ENCODE results near the gene C20orf204.
"Not testable (repeated sequence)": the region's sequence is repeated elsewhere in the genome, so short reads cannot be mapped to it uniquely, and the experiment has no call there.

C20orf204 gene

DNA sequence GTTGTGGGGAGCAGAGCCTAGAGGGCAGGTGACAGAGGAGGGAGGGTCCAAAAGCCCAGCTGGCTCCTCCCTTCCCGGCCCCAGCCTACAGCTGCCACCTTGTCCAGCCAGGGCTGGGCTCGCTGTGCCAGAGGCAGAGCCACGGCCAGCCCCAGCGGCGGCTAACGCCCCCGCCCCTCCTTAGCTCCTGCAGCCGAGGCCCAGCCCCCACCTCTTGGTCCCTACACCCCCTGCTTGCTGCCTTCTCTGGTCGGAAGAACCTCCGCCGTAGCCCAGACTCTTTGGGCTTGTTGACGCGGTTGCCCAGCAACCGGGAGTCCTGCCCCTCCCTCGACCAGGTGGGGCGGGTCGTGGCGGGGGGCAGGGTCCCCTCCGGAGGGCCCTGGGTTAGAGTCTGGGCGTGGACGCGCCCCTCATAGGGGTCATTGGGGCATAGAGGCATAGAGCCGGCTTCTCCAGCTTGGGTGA, 48.7 kb downstream of the C20orf204 start:
- no peak for DNase-seq
- Histone ChIP-seq H3K4me1 (ENCODE audit: control insufficient read depth, insufficient read depth, low read length, poor library complexity, severe bottlenecking) (peaks cover 28% of the 10 kb centered on the region), H3K9me3 (ENCODE audit: control insufficient read depth, low read length) (peaks cover 5% of the 10 kb centered on the region), H3K27ac (ENCODE audit: insufficient read depth, low read length, poor library complexity, severe bottlenecking) (no peak overlapping the region), H3K36me3 (ENCODE audit: control insufficient read depth, insufficient read depth, low read length) (no peaks in the 10 kb centered on the region), H3K4me3 (ENCODE audit: insufficient read depth, low read depth, low read length, poor library complexity, severe bottlenecking) (no peak overlapping the region), H3K27me3 (replicated peaks; ENCODE audit: control insufficient read depth, insufficient read depth, low read length, poor library complexity, severe bottlenecking) (no peaks in the 10 kb centered on the region)

DNA sequence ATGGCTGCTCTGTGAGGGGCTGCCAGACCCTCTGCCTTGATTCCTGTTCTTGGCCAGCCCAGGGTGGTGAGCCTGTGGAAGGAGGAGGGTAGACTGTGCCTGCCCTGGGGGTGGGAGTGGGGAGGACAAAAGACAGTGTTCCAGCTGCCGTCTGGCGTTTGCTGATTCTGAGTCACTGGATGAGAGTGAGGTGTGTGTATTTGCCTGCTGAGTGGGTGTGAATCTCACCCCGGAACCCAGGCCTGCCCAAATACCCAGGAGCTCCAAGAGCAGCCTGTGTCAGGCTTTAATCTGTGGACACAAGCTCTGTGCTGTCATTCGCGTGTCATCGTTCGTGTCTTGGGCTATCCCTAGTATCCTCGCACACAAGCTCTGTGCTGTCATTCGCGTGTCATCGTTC, 50.8 kb downstream of the C20orf204 start:
- Histone ChIP-seq H3K4me3 (ENCODE audit: insufficient read depth, low read depth, low read length, poor library complexity, severe bottlenecking) (no peak overlapping the region), H3K9me3 (ENCODE audit: control insufficient read depth, low read length) (peaks cover 5% of the 10 kb centered on the region), H3K4me1 (ENCODE audit: control insufficient read depth, insufficient read depth, low read length, poor library complexity, severe bottlenecking) (peaks cover 20% of the 10 kb centered on the region), H3K27ac (ENCODE audit: insufficient read depth, low read length, poor library complexity, severe bottlenecking) (no peak overlapping the region), H3K36me3 (ENCODE audit: control insufficient read depth, insufficient read depth, low read length) (no peaks in the 10 kb centered on the region), H3K27me3 (replicated peaks; ENCODE audit: control insufficient read depth, insufficient read depth, low read length, poor library complexity, severe bottlenecking) (no peaks in the 10 kb centered on the region)
- no peak for DNase-seq

DNA sequence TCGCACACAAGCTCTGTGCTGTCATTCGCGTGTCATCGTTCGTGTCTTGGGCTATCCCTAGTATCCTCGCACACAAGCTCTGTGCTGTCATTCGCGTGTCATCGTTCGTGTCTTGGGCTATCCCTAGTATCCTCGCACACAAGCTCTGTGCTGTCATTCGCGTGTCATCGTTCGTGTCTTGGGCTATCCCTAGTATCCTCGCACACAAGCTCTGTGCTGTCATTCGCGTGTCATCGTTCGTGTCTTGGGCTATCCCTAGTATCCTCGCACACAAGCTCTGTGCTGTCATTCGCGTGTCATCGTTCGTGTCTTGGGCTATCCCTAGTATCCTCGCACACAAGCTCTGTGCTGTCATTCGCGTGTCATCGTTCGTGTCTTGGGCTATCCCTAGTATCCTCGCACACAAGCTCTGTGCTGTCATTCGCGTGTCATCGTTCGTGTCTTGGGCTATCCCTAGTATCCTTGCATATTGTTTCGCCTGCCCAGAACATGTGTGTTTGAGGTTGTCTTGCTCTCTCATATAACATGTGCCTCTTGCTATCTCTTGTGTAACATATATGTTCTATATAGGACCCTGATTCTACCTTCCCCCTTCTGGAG, 51.3 kb downstream of the C20orf204 start:
- DNase-seq; H3K27ac ChIP-seq (ENCODE audit: insufficient read depth, low read length, poor library complexity, severe bottlenecking); H3K9me3 ChIP-seq (ENCODE audit: control insufficient read depth, low read length); H3K4me3 ChIP-seq (ENCODE audit: insufficient read depth, low read depth, low read length, poor library complexity, severe bottlenecking); H3K36me3 ChIP-seq (ENCODE audit: control insufficient read depth, insufficient read depth, low read length); H3K27me3 ChIP-seq (replicated peaks; ENCODE audit: control insufficient read depth, insufficient read depth, low read length, poor library complexity, severe bottlenecking): not testable (repeated sequence)
- H3K4me1 ChIP-seq (ENCODE audit: control insufficient read depth, insufficient read depth, low read length, poor library complexity, severe bottlenecking), result peaks cover 17% of the 10 kb centered on the region

DNA sequence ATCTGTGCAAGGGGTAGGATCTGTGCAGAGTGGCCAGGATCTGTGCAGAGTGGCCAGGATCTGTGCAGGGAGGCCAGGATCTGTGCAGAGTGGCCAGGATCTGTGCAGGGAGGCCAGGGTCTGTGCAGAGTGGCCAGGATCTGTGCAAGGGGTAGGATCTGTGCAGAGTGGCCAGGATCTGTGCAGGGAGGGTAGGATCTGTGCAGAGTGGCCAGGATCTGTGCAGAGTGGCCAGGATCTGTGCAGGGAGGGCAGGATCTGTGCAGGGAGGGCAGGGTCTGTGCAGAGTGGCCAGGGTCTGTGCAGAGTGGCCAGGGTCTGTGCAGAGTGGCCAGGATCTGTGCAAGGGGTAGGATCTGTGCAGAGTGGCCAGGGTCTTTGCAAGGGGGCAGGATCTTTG, 52.6 kb downstream of the C20orf204 start:
- not testable (repeated sequence) for H3K36me3 ChIP-seq (ENCODE audit: control insufficient read depth, insufficient read depth, low read length); H3K4me3 ChIP-seq (ENCODE audit: insufficient read depth, low read depth, low read length, poor library complexity, severe bottlenecking); H3K4me1 ChIP-seq (ENCODE audit: control insufficient read depth, insufficient read depth, low read length, poor library complexity, severe bottlenecking); H3K9me3 ChIP-seq (ENCODE audit: control insufficient read depth, low read length); H3K27ac ChIP-seq (ENCODE audit: insufficient read depth, low read length, poor library complexity, severe bottlenecking); H3K27me3 ChIP-seq (replicated peaks; ENCODE audit: control insufficient read depth, insufficient read depth, low read length, poor library complexity, severe bottlenecking); DNase-seq

All from effector memory CD4-positive, alpha-beta T cell (primary cell).